SK-N-SH (cell line): ENCODE data around the gene IL21R. TPM values are rescaled to one million over a fixed set of nuclear protein-coding genes. Genes with fewer than 3 reads are reported as not detected.

Experiments
- CTCF ChIA-PET: fragments of 300-600, 350-600 bp; formaldehyde crosslinking; extraction: SDS; loops from one replicate; lab custom pipeline; 2021; lab: Yijun Ruan, JAX
- POLR2A ChIA-PET: fragments of 350-600 bp; sonication (Branson Sonifier 250); formaldehyde crosslinking; extraction: SDS; loops from one replicate; lab custom pipeline; 2020; ENCODE audit warnings: antibody characterized with exemption, inconsistent platforms; lab: Yijun Ruan, JAX
- DNase-seq: peaks from one replicate; pipeline ENCODE4 v3.0.0; 2012
- H2AFZ ChIP-seq: fragments of 200-600 bp; sonication (generic); 2 replicates; pipeline ENCODE4 v1.8.1; 2016; ENCODE audit warnings: antibody characterized with exemption, mild to moderate bottlenecking, low read depth
- H3F3A ChIP-seq: fragments of 200-600 bp; sonication (generic); replicated peaks from 2 replicates; pipeline ENCODE3; 2016; ENCODE audit warnings: antibody characterized with exemption, mild to moderate bottlenecking; ENCODE audit not compliant: insufficient read depth
- H3K27ac ChIP-seq, 2 experiments: fragments of 200-500 bp in 1 of 2; fragments of 200-600 bp in 1 of 2; sonication (Bioruptor generic) in 1 of 2; sonication (generic), shearing (Covaris generic) in 1 of 2; 2 replicates each; pipeline versions ENCODE4 v1.5.1 to v1.6.1; 2014 to 2016; ENCODE audit warnings: low read depth in 2 of 2, inconsistent platforms in 1 of 2, low read length in 1 of 2, mild to moderate bottlenecking in 1 of 2, mixed read lengths in 1 of 2
- H3K27me3 ChIP-seq: fragments of 200-600 bp; sonication (generic), shearing (Covaris generic); 2 replicates; pipeline ENCODE4 v1.6.1; 2016; ENCODE audit warnings: mixed run types; ENCODE audit not compliant: insufficient read depth
- H3K36me3 ChIP-seq, 2 experiments: fragments of 200-500 bp in 1 of 2; fragments of 200-600 bp in 1 of 2; sonication (Bioruptor generic) in 1 of 2; sonication (generic) in 1 of 2; replicated peaks in 1 of 2; 2 replicates each; pipeline versions ENCODE3 to v1.5.1; 2014 to 2016; ENCODE audit warnings: low read length in 1 of 2, mild to moderate bottlenecking in 1 of 2; ENCODE audit not compliant: insufficient read depth in 2 of 2, control insufficient read depth in 1 of 2
- H3K4me1 ChIP-seq, 2 experiments: fragments of 200-500 bp in 1 of 2; fragments of 200-600 bp in 1 of 2; sonication (Bioruptor generic) in 1 of 2; sonication (generic), shearing (Covaris generic) in 1 of 2; 2 replicates each; pipeline versions ENCODE4 v1.5.1 to v1.6.1; 2014 to 2016; ENCODE audit warnings: low read depth in 1 of 2, low read length in 1 of 2, mixed run types in 1 of 2; ENCODE audit not compliant: insufficient read depth in 2 of 2, control insufficient read depth in 1 of 2
- H3K4me2 ChIP-seq: fragments of 200-600 bp; sonication (generic), shearing (Covaris generic); 2 replicates; pipeline ENCODE4 v1.6.1; 2017; ENCODE audit warnings: mixed run types
- H3K4me3 ChIP-seq, 2 experiments: fragments of 200-500 bp in 1 of 2; fragments of 200-600 bp in 1 of 2; sonication (Bioruptor generic) in 1 of 2; sonication (generic), shearing (Covaris generic) in 1 of 2; 2 replicates each; pipeline versions ENCODE4 v1.5.1 to v1.8.1; 2014 to 2016; ENCODE audit warnings: low read depth in 2 of 2, inconsistent platforms in 1 of 2, low read length in 1 of 2, mild to moderate bottlenecking in 1 of 2, mixed read lengths in 1 of 2, moderate library complexity in 1 of 2
- H3K79me2 ChIP-seq: fragments of 200-600 bp; sonication (generic); 2 replicates; pipeline ENCODE4 v1.8.1; 2017; ENCODE audit warnings: mild to moderate bottlenecking; ENCODE audit not compliant: insufficient read depth
- H3K9ac ChIP-seq: fragments of 200-600 bp; sonication (generic); 2 replicates; pipeline ENCODE4 v1.6.1; 2017; ENCODE audit warnings: mixed run types
- H3K9me2 ChIP-seq: fragments of 200-600 bp; sonication (generic); 2 replicates; pipeline ENCODE4 v1.6.1; 2017; ENCODE audit warnings: mixed run types
- H3K9me3 ChIP-seq: fragments of 200-600 bp; sonication (generic); 2 replicates; pipeline ENCODE4 v1.6.1; 2017; ENCODE audit warnings: mixed run types, mild to moderate bottlenecking, moderate library complexity
- H4K20me1 ChIP-seq: fragments of 200-600 bp; sonication (generic); 2 replicates; pipeline ENCODE4 v1.6.1; 2017; ENCODE audit warnings: mild to moderate bottlenecking, mixed run types; ENCODE audit not compliant: insufficient read depth
- CHD2 ChIP-seq: fragments of 150-350 bp; IDR thresholded peaks from 2 replicates; pipeline ENCODE4 v1.6.1; 2018; ENCODE audit warnings: low read length; ENCODE audit not compliant: partially characterized antibody
- ELF1 ChIP-seq: IDR thresholded peaks from 2 replicates; pipeline ENCODE4 v1.4.0; 2012
- FOSL2 ChIP-seq: IDR thresholded peaks from 2 replicates; pipeline ENCODE4 v1.4.0; 2012; ENCODE audit warnings: low read depth, mild to moderate bottlenecking, moderate library complexity, borderline replicate concordance
- FOXM1 ChIP-seq: IDR thresholded peaks from 2 replicates; pipeline ENCODE4 v1.4.0; 2012; ENCODE audit warnings: low read depth, mild to moderate bottlenecking
- GABPA ChIP-seq: IDR thresholded peaks from 2 replicates; pipeline ENCODE4 v1.4.0; 2012; ENCODE audit warnings: low read depth, mild to moderate bottlenecking
- GATA2 ChIP-seq: sonication (generic); formaldehyde crosslinking; IDR thresholded peaks from 2 replicates; pipeline ENCODE4 v1.5.0; 2020; ENCODE audit warnings: mild to moderate bottlenecking, missing genetic modification reagents
- MEF2A ChIP-seq: IDR thresholded peaks from 2 replicates; pipeline ENCODE4 v1.4.0; 2012; ENCODE audit warnings: low read depth, borderline replicate concordance
- NFIC ChIP-seq: IDR thresholded peaks from 2 replicates; pipeline ENCODE4 v1.4.0; 2012; ENCODE audit warnings: borderline replicate concordance
- NRF1 ChIP-seq: IDR thresholded peaks from 2 replicates; pipeline ENCODE4 v1.6.1; 2012; ENCODE audit warnings: low read depth, mild to moderate bottlenecking, low read length
- RCOR1 ChIP-seq: fragments of 150-350 bp; IDR thresholded peaks from 2 replicates; pipeline ENCODE4 v1.6.1; 2017; ENCODE audit warnings: antibody characterized with exemption, low read length
- RFX5 ChIP-seq: IDR thresholded peaks from 2 replicates; pipeline ENCODE4 v1.6.1; 2012; ENCODE audit warnings: mild to moderate bottlenecking, improper control_type of control experiment, low read length
- RXRA ChIP-seq: IDR thresholded peaks from 2 replicates; pipeline ENCODE4 v1.4.0; 2012; ENCODE audit warnings: low read depth, mild to moderate bottlenecking, borderline replicate concordance
- SIN3A ChIP-seq: IDR thresholded peaks from 2 replicates; pipeline ENCODE4 v1.6.1; 2012; ENCODE audit warnings: low read depth, mild to moderate bottlenecking, low read length, moderate library complexity, borderline replicate concordance
- SMC3 ChIP-seq: IDR thresholded peaks from 2 replicates; pipeline ENCODE4 v1.6.1; 2012; ENCODE audit warnings: low read depth, low read length, improper control_type of control experiment
- YY1 ChIP-seq: IDR thresholded peaks from 2 replicates; pipeline ENCODE4 v1.4.0; 2012; ENCODE audit warnings: low read depth, mild to moderate bottlenecking
- WGBS: methylation state at CpG from one replicate; pipeline ENCODE4 v1.1.6; 2017; ENCODE audit warnings: low lambda C conversion rate; 5-methylcytosine and 5-hydroxymethylcytosine counted together
- polyA plus RNA-seq, 3 experiments: library from polyadenylated mRNA; depleted of rRNA; stranded (reverse); fragments of >200 nt; gene quantifications; 2 replicates each; pipeline ENCODE4 v1.2.3, GENCODE V29; 2012
- TF ChIP-seq, protein P1 (sequence below): IDR thresholded peaks from 2 replicates; pipeline ENCODE4; 2012
- TF ChIP-seq, protein P2 (sequence below): IDR thresholded peaks from 2 replicates; pipeline ENCODE4 v1.4.0; 2012; ENCODE audit warnings: low read depth, borderline replicate concordance
- TF ChIP-seq, protein P3 (sequence below): IDR thresholded peaks from 2 replicates; pipeline ENCODE4 v1.4.0; 2012; ENCODE audit warnings: low read depth
- TF ChIP-seq, protein P4 (sequence below): IDR thresholded peaks from 2 replicates; pipeline ENCODE4 v1.6.1; 2012; ENCODE audit warnings: mild to moderate bottlenecking, low read depth, low read length, moderate library complexity
- TF ChIP-seq, protein P5 (sequence below): IDR thresholded peaks from 2 replicates; pipeline ENCODE4 v1.4.0; 2012; ENCODE audit warnings: low read depth, borderline replicate concordance

Gene IL21R
- polyA plus RNA-seq, 1 of the 3 experiments (the other 2 are of a cell fraction): 0.13 TPM

DNA sequence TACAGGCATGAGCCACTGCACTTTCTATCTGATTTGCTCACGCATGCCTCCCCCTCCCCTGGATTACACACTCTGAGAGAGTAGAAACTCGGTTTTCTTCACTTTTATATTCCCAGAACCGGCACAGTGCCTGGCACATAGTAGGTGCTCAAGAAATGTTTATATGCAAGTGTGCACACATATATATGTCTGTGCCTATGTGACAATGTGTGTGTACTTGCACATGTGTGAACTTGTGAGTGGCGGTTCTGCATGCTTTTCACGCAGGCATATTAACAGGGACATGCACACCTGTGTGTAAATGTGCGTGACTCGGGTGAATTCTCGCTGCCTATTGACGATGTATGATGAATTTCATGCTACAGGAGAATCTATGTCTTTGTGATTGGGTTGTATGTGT is 22.1 kb upstream of the IL21R start:
- Histone ChIP-seq H3K4me3 (no peak overlapping the region), H3K27ac (no peak overlapping the region), H3K9ac (no peak overlapping the region), H3K36me3 (no peaks in the 10 kb centered on the region), H3K9me2 (no peaks in the 10 kb centered on the region), H2AFZ (no peak overlapping the region), H3K4me1 (no peaks in the 10 kb centered on the region), H3K79me2 (no peaks in the 10 kb centered on the region), H3K27me3 (no peaks in the 10 kb centered on the region; the same call in 1 of the 2 replicates), H3K9me3 (no peaks in the 10 kb centered on the region), H4K20me1 (no peaks in the 10 kb centered on the region), H3K4me2 (no peak overlapping the region), H3F3A (no peaks in the 10 kb centered on the region)
- no peak for DNase-seq
- TF ChIP-seq, protein P1, sequence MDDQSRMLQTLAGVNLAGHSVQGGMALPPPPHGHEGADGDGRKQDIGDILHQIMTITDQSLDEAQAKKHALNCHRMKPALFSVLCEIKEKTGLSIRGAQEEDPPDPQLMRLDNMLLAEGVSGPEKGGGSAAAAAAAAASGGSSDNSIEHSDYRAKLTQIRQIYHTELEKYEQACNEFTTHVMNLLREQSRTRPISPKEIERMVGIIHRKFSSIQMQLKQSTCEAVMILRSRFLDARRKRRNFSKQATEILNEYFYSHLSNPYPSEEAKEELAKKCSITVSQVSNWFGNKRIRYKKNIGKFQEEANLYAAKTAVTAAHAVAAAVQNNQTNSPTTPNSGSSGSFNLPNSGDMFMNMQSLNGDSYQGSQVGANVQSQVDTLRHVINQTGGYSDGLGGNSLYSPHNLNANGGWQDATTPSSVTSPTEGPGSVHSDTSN: no peak
- TF ChIP-seq SMC3: no peak
- TF ChIP-seq, protein P2, sequence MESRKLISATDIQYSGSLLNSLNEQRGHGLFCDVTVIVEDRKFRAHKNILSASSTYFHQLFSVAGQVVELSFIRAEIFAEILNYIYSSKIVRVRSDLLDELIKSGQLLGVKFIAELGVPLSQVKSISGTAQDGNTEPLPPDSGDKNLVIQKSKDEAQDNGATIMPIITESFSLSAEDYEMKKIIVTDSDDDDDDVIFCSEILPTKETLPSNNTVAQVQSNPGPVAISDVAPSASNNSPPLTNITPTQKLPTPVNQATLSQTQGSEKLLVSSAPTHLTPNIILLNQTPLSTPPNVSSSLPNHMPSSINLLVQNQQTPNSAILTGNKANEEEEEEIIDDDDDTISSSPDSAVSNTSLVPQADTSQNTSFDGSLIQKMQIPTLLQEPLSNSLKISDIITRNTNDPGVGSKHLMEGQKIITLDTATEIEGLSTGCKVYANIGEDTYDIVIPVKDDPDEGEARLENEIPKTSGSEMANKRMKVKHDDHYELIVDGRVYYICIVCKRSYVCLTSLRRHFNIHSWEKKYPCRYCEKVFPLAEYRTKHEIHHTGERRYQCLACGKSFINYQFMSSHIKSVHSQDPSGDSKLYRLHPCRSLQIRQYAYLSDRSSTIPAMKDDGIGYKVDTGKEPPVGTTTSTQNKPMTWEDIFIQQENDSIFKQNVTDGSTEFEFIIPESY: no peak
- no peak for TF ChIP-seq ELF1
- TF ChIP-seq RFX5: no peak
- no peak for TF ChIP-seq SIN3A
- TF ChIP-seq, protein P3, sequence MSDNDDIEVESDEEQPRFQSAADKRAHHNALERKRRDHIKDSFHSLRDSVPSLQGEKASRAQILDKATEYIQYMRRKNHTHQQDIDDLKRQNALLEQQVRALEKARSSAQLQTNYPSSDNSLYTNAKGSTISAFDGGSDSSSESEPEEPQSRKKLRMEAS: no peak
- TF ChIP-seq RCOR1: no peak
- no peak for TF ChIP-seq RXRA
- TF ChIP-seq GATA2: no peak
- POLR2A ChIA-PET: no interaction called here
- CTCF ChIA-PET: interaction anchor here (0.9 kb wide), 1 partner anchor 14 kb away, joined by 3 read pairs; no protein-coding TSS in a partner anchor
- WGBS: 48% methylated on average over 9 of the region's 9 CpGs

DNA sequence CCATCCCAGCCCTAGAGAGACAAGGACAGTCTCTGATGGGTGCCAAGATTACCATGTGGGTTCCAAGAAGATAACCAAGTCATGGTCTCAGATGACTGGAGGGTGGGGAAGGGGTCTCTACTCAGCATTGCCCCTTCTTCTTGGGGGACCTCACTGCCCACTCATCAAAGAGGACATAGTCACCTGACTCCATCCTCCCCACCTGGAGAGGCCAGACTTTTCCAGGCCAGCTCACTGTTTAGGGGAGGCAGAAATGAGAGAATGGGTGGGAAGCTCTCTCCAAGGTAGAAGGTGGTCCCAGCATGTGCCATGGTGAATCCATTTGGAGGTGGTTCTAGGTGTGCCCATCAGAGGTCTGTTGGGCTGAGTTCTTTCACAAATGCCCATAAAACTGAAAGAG is 20.7 kb upstream of the IL21R start:
- TF ChIP-seq, protein P2: no peak
- TF ChIP-seq, protein P4, sequence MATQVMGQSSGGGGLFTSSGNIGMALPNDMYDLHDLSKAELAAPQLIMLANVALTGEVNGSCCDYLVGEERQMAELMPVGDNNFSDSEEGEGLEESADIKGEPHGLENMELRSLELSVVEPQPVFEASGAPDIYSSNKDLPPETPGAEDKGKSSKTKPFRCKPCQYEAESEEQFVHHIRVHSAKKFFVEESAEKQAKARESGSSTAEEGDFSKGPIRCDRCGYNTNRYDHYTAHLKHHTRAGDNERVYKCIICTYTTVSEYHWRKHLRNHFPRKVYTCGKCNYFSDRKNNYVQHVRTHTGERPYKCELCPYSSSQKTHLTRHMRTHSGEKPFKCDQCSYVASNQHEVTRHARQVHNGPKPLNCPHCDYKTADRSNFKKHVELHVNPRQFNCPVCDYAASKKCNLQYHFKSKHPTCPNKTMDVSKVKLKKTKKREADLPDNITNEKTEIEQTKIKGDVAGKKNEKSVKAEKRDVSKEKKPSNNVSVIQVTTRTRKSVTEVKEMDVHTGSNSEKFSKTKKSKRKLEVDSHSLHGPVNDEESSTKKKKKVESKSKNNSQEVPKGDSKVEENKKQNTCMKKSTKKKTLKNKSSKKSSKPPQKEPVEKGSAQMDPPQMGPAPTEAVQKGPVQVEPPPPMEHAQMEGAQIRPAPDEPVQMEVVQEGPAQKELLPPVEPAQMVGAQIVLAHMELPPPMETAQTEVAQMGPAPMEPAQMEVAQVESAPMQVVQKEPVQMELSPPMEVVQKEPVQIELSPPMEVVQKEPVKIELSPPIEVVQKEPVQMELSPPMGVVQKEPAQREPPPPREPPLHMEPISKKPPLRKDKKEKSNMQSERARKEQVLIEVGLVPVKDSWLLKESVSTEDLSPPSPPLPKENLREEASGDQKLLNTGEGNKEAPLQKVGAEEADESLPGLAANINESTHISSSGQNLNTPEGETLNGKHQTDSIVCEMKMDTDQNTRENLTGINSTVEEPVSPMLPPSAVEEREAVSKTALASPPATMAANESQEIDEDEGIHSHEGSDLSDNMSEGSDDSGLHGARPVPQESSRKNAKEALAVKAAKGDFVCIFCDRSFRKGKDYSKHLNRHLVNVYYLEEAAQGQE: no peak
- TF ChIP-seq CHD2 (no peak), GABPA (no peak), SMC3 (no peak), ELF1 (no peak), NRF1 (no peak), YY1 (no peak), FOSL2 (no peak), MEF2A (no peak), FOXM1 (no peak), NFIC (no peak)
- TF ChIP-seq, protein P5, sequence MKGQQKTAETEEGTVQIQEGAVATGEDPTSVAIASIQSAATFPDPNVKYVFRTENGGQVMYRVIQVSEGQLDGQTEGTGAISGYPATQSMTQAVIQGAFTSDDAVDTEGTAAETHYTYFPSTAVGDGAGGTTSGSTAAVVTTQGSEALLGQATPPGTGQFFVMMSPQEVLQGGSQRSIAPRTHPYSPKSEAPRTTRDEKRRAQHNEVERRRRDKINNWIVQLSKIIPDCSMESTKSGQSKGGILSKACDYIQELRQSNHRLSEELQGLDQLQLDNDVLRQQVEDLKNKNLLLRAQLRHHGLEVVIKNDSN: no peak
- H3K27ac ChIP-seq: no peak overlapping the region

More for the DNA sequence above, 20.7 kb upstream of the IL21R start:
- DNase-seq: no peak
- no peak overlapping the region for H3K4me3 ChIP-seq
- H3K36me3 ChIP-seq: no peaks in the 10 kb centered on the region
- H3K27me3 ChIP-seq: no peaks in the 10 kb centered on the region; the same call in 1 of the 2 replicates
- no peaks in the 10 kb centered on the region for H4K20me1 ChIP-seq
- POLR2A ChIA-PET: no interaction called here
- no peak overlapping the region for H2AFZ ChIP-seq
- no peaks in the 10 kb centered on the region for H3F3A ChIP-seq
- H3K9me2 ChIP-seq: no peaks in the 10 kb centered on the region
- no peak overlapping the region for H3K9ac ChIP-seq
- H3K9me3 ChIP-seq: no peaks in the 10 kb centered on the region
- H3K4me2 ChIP-seq: no peak overlapping the region
- H3K79me2 ChIP-seq: no peaks in the 10 kb centered on the region
- CTCF ChIA-PET: interaction anchor here (1.0 kb wide), 1 partner anchor 13 kb away, joined by 3 read pairs; no protein-coding TSS in a partner anchor
- no peaks in the 10 kb centered on the region for H3K4me1 ChIP-seq
